Measurements from ENCODE around the gene ATXN1.

The ATXN1 gene

DNA sequence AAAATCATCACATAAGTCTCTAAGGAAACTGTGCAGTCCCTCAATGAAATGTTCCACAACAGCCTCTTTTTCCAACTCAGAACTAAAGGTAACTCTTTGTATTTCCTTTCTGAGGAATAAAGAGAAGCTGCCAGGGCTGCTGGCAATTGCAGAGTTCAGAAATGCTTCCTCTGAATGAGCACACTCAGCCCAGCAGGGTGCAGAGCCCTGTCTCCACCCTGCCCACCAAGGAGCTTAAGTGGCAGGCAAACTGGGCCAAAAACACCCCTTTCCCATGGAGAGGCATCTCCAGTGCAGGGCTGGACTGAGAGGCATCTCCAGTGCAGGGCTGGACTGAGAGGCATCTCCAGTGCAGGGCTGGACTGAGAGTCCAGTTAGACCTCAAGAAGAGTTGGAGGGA lies 267.5 kb downstream of the ATXN1 start:
- no peaks in the 10 kb centered on the region for H3K36me3 ChIP-seq
- no peaks in the 10 kb centered on the region for H3K4me1 ChIP-seq
- no peak overlapping the region for H3K4me3 ChIP-seq (ENCODE audit: low read depth, low read length)
- no peaks in the 10 kb centered on the region for H3K9me3 ChIP-seq
- no peaks in the 10 kb centered on the region for H3K27me3 ChIP-seq
- TF ChIP-seq, protein P1, sequence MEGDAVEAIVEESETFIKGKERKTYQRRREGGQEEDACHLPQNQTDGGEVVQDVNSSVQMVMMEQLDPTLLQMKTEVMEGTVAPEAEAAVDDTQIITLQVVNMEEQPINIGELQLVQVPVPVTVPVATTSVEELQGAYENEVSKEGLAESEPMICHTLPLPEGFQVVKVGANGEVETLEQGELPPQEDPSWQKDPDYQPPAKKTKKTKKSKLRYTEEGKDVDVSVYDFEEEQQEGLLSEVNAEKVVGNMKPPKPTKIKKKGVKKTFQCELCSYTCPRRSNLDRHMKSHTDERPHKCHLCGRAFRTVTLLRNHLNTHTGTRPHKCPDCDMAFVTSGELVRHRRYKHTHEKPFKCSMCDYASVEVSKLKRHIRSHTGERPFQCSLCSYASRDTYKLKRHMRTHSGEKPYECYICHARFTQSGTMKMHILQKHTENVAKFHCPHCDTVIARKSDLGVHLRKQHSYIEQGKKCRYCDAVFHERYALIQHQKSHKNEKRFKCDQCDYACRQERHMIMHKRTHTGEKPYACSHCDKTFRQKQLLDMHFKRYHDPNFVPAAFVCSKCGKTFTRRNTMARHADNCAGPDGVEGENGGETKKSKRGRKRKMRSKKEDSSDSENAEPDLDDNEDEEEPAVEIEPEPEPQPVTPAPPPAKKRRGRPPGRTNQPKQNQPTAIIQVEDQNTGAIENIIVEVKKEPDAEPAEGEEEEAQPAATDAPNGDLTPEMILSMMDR (IDR thresholded peaks at IDR 0.05; ENCODE audit: low read depth, low read length), result no peak
- no peak for DNase-seq

DNA sequence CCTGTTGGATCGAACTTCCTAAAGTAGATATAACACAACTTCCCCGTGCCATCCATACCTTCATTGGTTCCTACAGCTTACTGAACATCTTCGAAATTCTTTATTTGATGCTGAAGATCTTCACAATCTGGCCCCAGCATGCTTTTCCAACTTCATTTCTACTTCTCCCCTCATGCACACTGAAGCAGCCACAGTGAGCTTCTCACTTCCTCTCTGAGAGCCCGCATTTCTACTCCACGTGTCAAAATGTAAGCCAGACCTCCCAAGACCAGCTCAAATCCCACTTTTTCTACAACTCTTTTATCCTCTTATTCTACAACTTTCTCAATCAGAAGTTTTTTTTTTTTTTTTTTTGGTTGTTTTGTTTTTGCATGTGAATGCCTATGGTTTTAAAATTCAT lies 268.1 kb downstream of the ATXN1 start:
- no peak overlapping the region for H3K4me3 ChIP-seq (ENCODE audit: low read depth, low read length)
- DNase-seq, result no peak
- H3K4me1 ChIP-seq, result no peaks in the 10 kb centered on the region
- no peaks in the 10 kb centered on the region for H3K9me3 ChIP-seq
- TF ChIP-seq, protein P1 (IDR thresholded peaks at IDR 0.05; ENCODE audit: low read depth, low read length), result no peak
- H3K27me3 ChIP-seq, result no peaks in the 10 kb centered on the region
- no peaks in the 10 kb centered on the region for H3K36me3 ChIP-seq

DNA sequence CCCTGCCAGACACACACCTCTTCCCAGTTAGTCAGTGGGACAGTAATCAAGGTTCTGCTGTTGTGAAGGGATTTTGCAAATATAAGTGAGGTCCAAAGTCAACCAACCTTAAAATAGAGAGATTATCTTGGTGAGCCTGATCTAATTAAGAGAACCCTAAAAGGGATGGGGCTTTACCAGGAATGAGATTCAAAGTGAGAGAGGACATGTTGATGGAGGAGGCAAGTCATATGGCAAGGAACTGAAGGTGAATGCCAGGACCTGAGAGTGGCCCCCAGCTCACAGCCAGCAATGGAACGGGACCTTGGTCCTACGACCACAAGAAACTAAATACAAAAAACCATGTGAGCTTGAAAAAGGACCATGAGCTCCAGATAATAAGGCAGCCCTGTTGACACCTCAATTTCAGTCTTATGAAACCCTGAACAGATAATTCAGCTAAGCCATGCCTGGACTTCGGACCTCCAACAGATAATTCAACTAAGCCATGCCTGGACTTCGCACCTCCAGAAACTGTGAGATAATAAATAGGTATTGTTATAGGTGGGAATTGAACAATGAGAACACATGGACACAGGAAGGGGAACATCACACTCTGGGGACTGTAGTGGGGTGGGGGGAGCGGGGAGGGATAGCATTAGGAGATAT lies 269.5 kb downstream of the ATXN1 start:
- H3K27me3 ChIP-seq, result no peaks in the 10 kb centered on the region
- no peaks in the 10 kb centered on the region for H3K9me3 ChIP-seq
- H3K4me1 ChIP-seq, result no peaks in the 10 kb centered on the region
- TF ChIP-seq, protein P1 (IDR thresholded peaks at IDR 0.05; ENCODE audit: low read depth, low read length), result no peak
- H3K4me3 ChIP-seq (ENCODE audit: low read depth, low read length), result no peak overlapping the region
- H3K36me3 ChIP-seq, result no peaks in the 10 kb centered on the region
- DNase-seq, result no peak

DNA sequence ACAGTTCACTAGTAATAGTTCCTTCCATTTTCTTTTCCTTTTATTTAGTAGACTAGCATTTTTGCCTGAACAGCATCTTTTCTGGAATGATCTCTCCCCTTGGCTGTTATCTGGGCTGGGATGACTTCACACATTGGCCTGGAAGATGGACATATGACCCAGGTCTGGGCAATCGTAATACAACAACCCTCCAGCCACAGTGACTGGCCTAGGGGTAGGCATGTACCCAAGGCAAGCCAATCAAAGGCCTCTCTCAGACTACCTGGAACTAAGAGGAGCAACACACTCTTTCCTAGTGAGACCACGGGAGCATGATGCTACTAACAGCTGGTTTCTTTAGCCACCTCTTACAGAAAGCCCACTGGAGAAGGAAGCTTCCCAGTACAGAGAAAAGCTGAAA lies 270.6 kb downstream of the ATXN1 start:
- Histone ChIP-seq H3K36me3 (no peaks in the 10 kb centered on the region), H3K4me1 (no peaks in the 10 kb centered on the region), H3K9me3 (no peaks in the 10 kb centered on the region), H3K27me3 (no peaks in the 10 kb centered on the region), H3K4me3 (ENCODE audit: low read depth, low read length) (no peak overlapping the region)
- DNase-seq, result no peak
- TF ChIP-seq, protein P1 (IDR thresholded peaks at IDR 0.05; ENCODE audit: low read depth, low read length), result no peak

DNA sequence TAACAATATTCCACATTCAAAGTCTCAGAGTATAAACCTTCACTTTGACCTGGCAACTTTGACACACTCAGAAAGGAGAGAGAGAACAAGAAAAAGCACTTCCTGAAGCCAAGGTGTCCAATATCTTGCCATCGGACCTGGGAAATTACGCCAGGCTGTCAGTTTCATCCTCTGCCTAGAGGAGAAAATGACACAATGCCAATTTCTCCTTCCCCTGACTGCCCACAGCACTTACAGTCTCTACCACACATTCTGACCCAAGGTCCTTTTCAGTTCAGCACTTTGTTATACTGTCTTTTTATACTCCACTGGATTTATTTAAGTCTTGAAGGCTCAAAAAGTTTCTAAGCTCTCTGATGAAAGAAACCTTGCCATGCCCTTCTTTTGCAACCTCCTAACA lies 272.4 kb downstream of the ATXN1 start:
- Histone ChIP-seq H3K4me3 (ENCODE audit: low read depth, low read length) (no peak overlapping the region), H3K36me3 (no peaks in the 10 kb centered on the region), H3K9me3 (no peaks in the 10 kb centered on the region), H3K27me3 (no peaks in the 10 kb centered on the region), H3K4me1 (no peaks in the 10 kb centered on the region)
- TF ChIP-seq, protein P1 (IDR thresholded peaks at IDR 0.05; ENCODE audit: low read depth, low read length), result no peak
- no peak for DNase-seq

DNA sequence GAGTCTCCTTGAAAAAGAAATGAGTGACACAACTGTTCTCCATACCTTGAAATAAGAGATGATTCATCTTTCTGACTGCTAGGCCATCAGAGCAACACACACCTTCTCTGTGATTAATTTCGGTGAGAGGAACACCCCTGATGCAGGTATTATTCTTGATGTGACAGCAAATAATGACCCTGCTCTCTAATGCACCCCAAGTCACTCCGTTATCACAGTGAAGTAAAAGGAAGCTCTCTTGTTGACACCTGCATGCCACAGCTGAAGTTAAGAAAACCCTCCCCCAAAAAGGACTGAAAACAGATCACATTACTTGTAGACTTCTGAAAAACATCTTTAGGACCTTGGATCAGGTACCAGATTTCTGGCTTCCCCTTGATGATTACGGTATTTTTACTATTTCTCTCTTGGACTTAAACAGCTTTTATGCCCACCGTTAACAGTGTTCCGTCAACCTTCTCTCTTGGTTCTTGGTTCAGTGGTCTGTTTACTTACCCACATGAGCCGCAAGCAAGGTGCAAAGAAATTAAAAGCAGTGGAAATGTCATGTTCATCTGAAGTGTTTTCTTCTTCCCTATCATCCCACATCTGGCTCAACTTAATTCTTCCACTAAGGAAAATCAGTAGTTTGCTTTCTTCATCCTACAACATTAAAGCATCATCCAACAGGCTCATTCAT lies 273.1 kb downstream of the ATXN1 start:
- H3K9me3 ChIP-seq, result no peaks in the 10 kb centered on the region
- H3K4me1 ChIP-seq, result no peaks in the 10 kb centered on the region
- H3K4me3 ChIP-seq (ENCODE audit: low read depth, low read length), result no peak overlapping the region
- H3K36me3 ChIP-seq, result no peaks in the 10 kb centered on the region
- DNase-seq, result no peak
- TF ChIP-seq, protein P1 (IDR thresholded peaks at IDR 0.05; ENCODE audit: low read depth, low read length), result no peak
- H3K27me3 ChIP-seq, result no peaks in the 10 kb centered on the region
